ENCODE data around the gene RIT2. TPM values are rescaled to one million over a fixed set of nuclear protein-coding genes. Genes with fewer than 3 reads are reported as not detected.

Gene RIT2
- total RNA-seq, 1 donor from 2014 or later = not detected

- TF ChIP-seq CTCF (IDR thresholded peaks at IDR 0.05; ENCODE audit: insufficient read depth, low read length, poor library complexity, severe bottlenecking) = no peak
Observed at GRCh38 chr18:43130716-43131260, 15.3 kb upstream of the RIT2 start.

DNA sequence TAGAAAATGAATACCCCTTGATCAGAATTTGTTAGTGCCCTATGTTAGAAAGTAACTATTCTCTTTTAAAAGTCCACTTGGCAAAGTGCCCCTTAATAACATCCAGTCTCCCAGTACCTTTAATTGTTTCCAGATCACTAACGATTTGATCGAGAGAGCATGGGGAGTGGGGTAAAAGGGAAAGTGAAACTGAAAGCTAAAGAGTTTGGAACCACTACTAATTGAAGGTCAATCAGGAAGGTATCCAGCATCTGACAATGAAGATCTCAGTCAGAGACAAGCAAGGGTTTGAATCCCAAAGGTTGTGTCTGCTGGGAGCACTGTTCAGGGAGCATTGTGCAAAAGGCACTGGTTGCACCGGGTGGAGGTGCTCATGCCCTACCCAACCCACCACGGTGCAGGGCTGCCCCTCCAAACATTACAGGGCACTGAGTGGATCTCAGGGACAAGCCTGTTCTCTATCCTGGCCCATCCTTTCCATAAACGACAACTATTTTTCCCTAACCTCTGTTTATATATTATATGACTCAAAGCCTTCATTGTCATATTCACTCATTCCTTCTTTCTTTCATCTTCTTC is 14.6 kb upstream of the RIT2 start:
- H3K27me3 ChIP-seq (ENCODE audit: control insufficient read depth, insufficient read depth, low read length) = no peaks in the 10 kb centered on the region
- no peaks in the 10 kb centered on the region for H3K36me3 ChIP-seq (ENCODE audit: control insufficient read depth, insufficient read depth, low read length)
- no peak for DNase-seq (ENCODE audit: low read depth)
- H3K4me3 ChIP-seq (ENCODE audit: low read depth, low read length) = no peak overlapping the region
- no peak for TF ChIP-seq CTCF (IDR thresholded peaks at IDR 0.05; ENCODE audit: insufficient read depth, low read length, poor library complexity, severe bottlenecking)

More at GRCh38 chr18:43130716-43131260, 15.3 kb upstream of the RIT2 start:
- H3K36me3 ChIP-seq (ENCODE audit: control insufficient read depth, insufficient read depth, low read length) = no peaks in the 10 kb centered on the region
- DNase-seq (ENCODE audit: low read depth) = no peak
- no peak overlapping the region for H3K4me3 ChIP-seq (ENCODE audit: low read depth, low read length)
- no peaks in the 10 kb centered on the region for H3K27me3 ChIP-seq (ENCODE audit: control insufficient read depth, insufficient read depth, low read length)

- no peaks in the 10 kb centered on the region for H3K27me3 ChIP-seq (ENCODE audit: control insufficient read depth, insufficient read depth, low read length)
- no peaks in the 10 kb centered on the region for H3K36me3 ChIP-seq (ENCODE audit: control insufficient read depth, insufficient read depth, low read length)
- no peak for DNase-seq (ENCODE audit: low read depth)
- TF ChIP-seq CTCF (IDR thresholded peaks at IDR 0.05; ENCODE audit: insufficient read depth, low read length, poor library complexity, severe bottlenecking) = no peak
- no peak overlapping the region for H3K4me3 ChIP-seq (ENCODE audit: low read depth, low read length)
Observed at GRCh38 chr18:43125471-43125870, 10.0 kb upstream of the RIT2 start.

DNA sequence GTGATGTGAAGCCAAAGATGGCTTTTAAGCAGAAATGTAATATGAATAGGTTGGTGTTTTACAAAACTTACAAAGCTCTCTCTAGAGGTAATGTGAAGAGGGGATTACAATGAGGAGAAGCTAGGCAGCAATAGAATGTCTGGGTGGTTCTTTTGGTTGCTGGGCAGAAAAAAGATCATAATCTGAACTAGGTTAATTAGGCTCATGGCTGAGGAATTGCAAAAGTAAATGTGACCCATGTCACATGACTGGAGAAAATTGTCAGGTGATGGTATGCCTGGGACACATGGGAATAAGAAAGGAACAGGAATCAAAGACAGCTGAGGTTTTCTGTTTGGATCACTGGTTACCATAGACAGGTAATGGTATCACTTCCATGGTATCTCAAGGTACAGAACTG is 7.5 kb upstream of the RIT2 start:
- H3K4me3 ChIP-seq (ENCODE audit: low read depth, low read length) = no peak overlapping the region
- no peaks in the 10 kb centered on the region for H3K27me3 ChIP-seq (ENCODE audit: control insufficient read depth, insufficient read depth, low read length)
- no peak for TF ChIP-seq CTCF (IDR thresholded peaks at IDR 0.05; ENCODE audit: insufficient read depth, low read length, poor library complexity, severe bottlenecking)
- no peaks in the 10 kb centered on the region for H3K36me3 ChIP-seq (ENCODE audit: control insufficient read depth, insufficient read depth, low read length)
- no peak for DNase-seq (ENCODE audit: low read depth)

DNA sequence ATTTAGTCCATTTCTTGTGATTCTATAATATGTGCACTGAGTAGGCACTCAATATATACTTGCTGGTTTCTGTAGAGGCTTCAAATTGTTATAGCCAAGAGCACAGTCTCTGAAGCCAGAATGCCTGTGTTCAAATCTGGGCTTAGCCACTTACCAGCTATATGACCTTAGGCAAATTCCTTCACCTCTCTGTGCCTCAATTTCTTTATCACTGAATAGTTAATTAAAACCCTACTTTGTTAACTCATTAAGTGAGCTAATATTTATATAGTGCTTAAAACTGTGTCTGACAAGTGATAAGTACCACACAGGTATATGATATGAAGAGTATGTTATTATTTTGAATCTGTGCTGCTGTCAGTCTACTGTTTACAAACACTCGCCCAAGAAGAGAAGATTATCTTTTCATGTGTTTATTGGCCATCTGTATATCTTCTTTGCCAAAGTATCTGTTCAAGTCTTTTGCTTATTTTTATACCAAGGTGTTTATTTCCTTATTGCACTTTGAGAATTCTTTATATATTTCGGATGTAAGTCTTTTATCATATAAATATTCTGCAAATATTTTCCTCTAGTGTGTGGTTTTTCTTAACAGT is 1.3 kb upstream of the RIT2 start:
- H3K36me3 ChIP-seq (ENCODE audit: control insufficient read depth, insufficient read depth, low read length) = no peaks in the 10 kb centered on the region
- H3K27me3 ChIP-seq (ENCODE audit: control insufficient read depth, insufficient read depth, low read length) = peaks cover 2% of the 10 kb centered on the region
- no peak for TF ChIP-seq CTCF (IDR thresholded peaks at IDR 0.05; ENCODE audit: insufficient read depth, low read length, poor library complexity, severe bottlenecking)

More for the DNA sequence above, 1.3 kb upstream of the RIT2 start:
- no peak overlapping the region for H3K4me3 ChIP-seq (ENCODE audit: low read depth, low read length)
- no peak for DNase-seq (ENCODE audit: low read depth)
